HAP-1 (cell line): ENCODE measurements around the gene MICU2.

ENCODE experiments used
- DNase-seq, 2 experiments: peaks; one replicate each; pipeline ENCODE4 v3.0.0-alpha.2; 2016 to 2020; ENCODE audit warnings: low spot score in 2 of 2
- H3K27me3 ChIP-seq: fragments of 250-450 bp; sonication (Bioruptor Pico); 2 replicates; pipeline ENCODE4 v1.5.1; 2020; ENCODE audit warnings: low read depth, mild to moderate bottlenecking, moderate library complexity
- H3K36me3 ChIP-seq: fragments of 250-450 bp; sonication (Bioruptor Pico); replicated peaks from 2 replicates; pipeline ENCODE4 v1.5.1; 2020; ENCODE audit warnings: mild to moderate bottlenecking
- H3K4me1 ChIP-seq: fragments of 250-450 bp; sonication (Bioruptor Pico); 2 replicates; pipeline ENCODE4 v1.5.1; 2020; ENCODE audit warnings: mild to moderate bottlenecking
- H3K4me3 ChIP-seq: fragments of 250-450 bp; sonication (Bioruptor Pico); 2 replicates; pipeline ENCODE4 v1.5.1; 2020; ENCODE audit warnings: mild to moderate bottlenecking, moderate library complexity
- H3K9me3 ChIP-seq: fragments of 250-450 bp; sonication (Bioruptor Pico); 2 replicates; pipeline ENCODE4 v1.5.1; 2020; ENCODE audit warnings: mild to moderate bottlenecking, moderate library complexity
- in situ Hi-C: fragments of 300-500 bp; cut with MboI; formaldehyde crosslinking; loops from 3 replicates; pipeline ENCODE4 v1.14.3; 2020; ENCODE audit warnings: low sequenced_read_pairs, inconsistent platforms, mixed read lengths

The MICU2 gene

DNA sequence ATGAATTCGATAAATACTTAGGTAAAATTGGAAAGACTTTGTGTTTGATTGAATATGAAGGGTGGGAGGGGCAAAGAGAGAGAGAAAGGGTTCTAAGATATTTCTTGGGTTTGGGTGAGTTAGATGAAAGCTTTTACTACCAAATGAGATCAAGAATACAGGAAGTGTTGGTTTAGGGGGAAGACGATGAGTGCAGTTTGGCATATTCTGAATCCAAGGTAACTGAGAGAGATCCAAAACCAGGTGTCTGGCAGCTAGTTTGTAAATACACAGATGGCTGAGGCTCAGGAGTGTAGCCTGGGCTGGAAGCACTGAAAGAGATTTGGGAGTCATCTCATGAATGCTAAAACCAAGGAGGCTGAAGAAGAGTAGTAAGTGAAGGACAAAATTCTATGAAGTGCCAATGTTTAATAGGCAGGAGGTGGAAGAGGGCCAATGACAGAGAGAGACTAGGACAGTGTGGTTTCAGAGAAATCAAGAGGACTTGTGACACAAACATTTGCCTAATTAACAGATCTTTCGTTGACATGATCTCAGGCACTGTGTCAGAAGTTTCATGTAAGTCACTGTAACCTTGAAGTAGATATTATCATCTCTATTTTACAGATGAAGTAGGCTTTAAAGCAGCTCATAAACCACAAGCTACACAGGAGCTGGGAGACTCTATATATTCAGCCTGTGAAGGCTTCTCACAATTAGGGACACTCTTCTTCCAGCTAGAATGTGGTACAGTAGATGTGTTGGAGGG, 74.7 kb downstream of the MICU2 start:
- Histone ChIP-seq H3K36me3 (no peaks in the 10 kb centered on the region), H3K4me3 (no peak overlapping the region), H3K9me3 (no peaks in the 10 kb centered on the region), H3K4me1 (no peaks in the 10 kb centered on the region), H3K27me3 (no peaks in the 10 kb centered on the region)
- DNase-seq: no peak
- in situ Hi-C loops: no loop called here

DNA sequence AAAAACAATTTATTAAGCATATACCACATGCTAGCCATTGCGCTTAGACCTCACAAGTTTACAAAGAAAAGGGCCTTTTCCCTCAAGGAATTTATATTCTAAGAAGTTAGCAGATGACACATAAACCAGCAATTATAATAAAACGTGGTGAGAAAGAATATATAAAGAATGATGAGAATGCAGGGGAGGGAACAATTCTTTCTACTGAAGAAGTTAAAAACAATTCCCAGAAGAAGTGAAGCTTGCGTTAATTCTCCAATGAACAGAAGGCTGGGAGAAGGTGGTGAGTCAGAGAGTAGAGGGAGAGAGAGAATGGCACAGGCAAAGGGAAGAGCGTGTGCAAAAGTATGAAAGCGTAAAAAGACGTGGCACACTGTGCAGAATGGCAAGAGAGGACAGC, 75.4 kb downstream of the MICU2 start:
- no peaks in the 10 kb centered on the region for H3K9me3 ChIP-seq
- in situ Hi-C loops: no loop called here
- DNase-seq: no peak
- no peaks in the 10 kb centered on the region for H3K36me3 ChIP-seq
- no peak overlapping the region for H3K4me3 ChIP-seq
- no peaks in the 10 kb centered on the region for H3K27me3 ChIP-seq
- H3K4me1 ChIP-seq: no peaks in the 10 kb centered on the region

- in situ Hi-C loops: no loop called here
- no peaks in the 10 kb centered on the region for H3K36me3 ChIP-seq
These were observed 77.0 kb downstream of the MICU2 start for GRCh38 chr13:21526707-21527540.

GRCh38 chr13:21522847-21523246, 81.1 kb downstream of the MICU2 start:
- in situ Hi-C loops: no loop called here
- H3K9me3 ChIP-seq: no peaks in the 10 kb centered on the region
- no peaks in the 10 kb centered on the region for H3K27me3 ChIP-seq
- no peak overlapping the region for H3K4me3 ChIP-seq
- no peaks in the 10 kb centered on the region for H3K4me1 ChIP-seq
- no peak for DNase-seq
- H3K36me3 ChIP-seq: no peaks in the 10 kb centered on the region

More at GRCh38 chr13:21526707-21527540, 77.0 kb downstream of the MICU2 start:
- Histone ChIP-seq H3K4me1 (no peaks in the 10 kb centered on the region), H3K27me3 (no peaks in the 10 kb centered on the region), H3K4me3 (no peak overlapping the region), H3K9me3 (no peaks in the 10 kb centered on the region)
- no peak for DNase-seq

DNA sequence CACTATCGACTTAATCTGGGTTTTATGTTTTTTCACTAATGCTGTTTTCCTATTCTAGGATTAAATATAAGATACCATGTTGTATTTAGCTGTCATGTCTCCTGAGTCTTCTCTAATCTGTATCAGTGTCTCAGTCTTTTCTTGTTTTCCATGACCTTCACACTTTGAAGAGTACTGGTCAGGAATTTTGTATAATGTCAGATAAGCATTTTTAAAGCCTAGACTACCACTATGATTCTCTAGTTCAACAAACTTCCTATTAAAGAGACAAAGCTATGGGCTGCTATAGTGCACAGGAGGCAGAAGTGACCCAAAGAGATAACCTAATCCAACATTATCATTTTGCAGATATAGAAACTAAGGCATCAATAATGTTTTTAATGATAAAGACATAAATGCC, 81.8 kb downstream of the MICU2 start:
- in situ Hi-C loops: no loop called here
- Histone ChIP-seq H3K9me3 (no peaks in the 10 kb centered on the region), H3K4me3 (no peak overlapping the region), H3K4me1 (no peaks in the 10 kb centered on the region), H3K27me3 (no peaks in the 10 kb centered on the region), H3K36me3 (no peaks in the 10 kb centered on the region)
- no peak for DNase-seq

DNA sequence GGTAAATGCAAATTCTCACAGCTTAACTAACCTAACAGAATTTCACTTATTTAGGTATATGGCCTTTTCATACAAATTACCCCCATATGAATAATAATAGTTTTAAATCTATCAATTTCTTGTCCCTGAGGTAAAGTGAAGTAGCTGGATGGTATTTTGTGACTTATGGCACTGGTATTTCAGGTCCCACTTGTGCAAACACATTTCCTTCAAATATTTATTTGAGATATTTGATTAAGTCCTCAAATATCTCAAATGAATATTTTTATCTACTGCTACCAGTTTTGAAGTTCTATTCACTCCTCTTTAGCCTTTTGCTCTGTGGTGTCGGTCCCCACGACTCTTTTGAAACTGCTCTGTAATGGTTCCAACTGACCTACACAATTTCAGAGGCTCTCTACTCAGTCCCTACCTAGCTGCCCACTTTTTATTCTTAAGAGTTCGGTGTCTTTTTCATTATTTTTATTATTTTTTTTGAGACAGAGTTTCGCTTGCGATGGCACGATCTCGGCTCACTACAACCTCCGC, 85.3 kb downstream of the MICU2 start:
- Histone ChIP-seq H3K4me1 (no peaks in the 10 kb centered on the region), H3K4me3 (no peak overlapping the region), H3K9me3 (no peaks in the 10 kb centered on the region), H3K36me3 (no peaks in the 10 kb centered on the region), H3K27me3 (no peaks in the 10 kb centered on the region)
- DNase-seq: no peak
- in situ Hi-C loops: no loop called here

DNA sequence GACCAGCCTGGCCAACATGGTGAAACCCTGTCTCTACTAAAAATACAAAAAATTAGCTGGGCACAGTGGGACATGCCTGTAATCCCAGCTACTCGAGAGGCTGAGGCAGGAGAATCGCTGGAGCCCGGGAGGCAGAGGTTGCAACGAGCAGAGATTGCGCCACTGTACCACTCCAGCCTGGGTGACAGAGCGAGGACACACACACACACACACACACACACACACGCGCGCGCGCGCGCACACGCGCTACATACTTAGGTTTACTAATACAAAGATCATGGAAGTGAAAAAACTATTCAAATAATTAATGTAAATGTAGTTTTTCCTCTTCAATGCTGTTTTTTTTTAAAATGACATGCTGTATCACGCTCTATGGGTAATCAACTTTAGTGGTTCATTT, 86.4 kb downstream of the MICU2 start:
- H3K4me3 ChIP-seq: no peak overlapping the region
- no peaks in the 10 kb centered on the region for H3K27me3 ChIP-seq
- H3K4me1 ChIP-seq: no peaks in the 10 kb centered on the region
- no peak for DNase-seq
- in situ Hi-C loops: no loop called here
- H3K36me3 ChIP-seq: no peaks in the 10 kb centered on the region
- H3K9me3 ChIP-seq: no peaks in the 10 kb centered on the region

DNA sequence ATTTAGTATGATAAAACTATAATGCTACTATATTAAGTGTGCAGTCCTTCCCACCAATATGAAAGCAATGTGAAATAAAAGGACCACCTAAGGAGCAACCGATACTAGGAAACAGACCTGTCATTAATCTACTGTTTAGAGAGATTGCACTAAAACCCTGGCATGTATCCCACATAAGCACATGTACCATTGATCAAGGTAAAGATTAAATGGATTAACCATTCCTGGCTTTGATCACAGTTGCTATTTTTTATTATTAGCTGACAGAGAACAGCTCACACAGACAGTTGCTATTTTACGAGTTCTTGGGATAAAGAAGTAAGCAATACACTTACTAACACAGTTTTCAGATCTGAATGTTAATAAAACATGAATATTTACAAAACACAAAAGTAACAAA, 87.2 kb downstream of the MICU2 start:
- H3K4me1 ChIP-seq: no peaks in the 10 kb centered on the region
- H3K9me3 ChIP-seq: no peaks in the 10 kb centered on the region
- H3K27me3 ChIP-seq: no peaks in the 10 kb centered on the region
- H3K36me3 ChIP-seq: no peaks in the 10 kb centered on the region
- in situ Hi-C loops: no loop called here
- DNase-seq: no peak
- H3K4me3 ChIP-seq: no peak overlapping the region

DNA sequence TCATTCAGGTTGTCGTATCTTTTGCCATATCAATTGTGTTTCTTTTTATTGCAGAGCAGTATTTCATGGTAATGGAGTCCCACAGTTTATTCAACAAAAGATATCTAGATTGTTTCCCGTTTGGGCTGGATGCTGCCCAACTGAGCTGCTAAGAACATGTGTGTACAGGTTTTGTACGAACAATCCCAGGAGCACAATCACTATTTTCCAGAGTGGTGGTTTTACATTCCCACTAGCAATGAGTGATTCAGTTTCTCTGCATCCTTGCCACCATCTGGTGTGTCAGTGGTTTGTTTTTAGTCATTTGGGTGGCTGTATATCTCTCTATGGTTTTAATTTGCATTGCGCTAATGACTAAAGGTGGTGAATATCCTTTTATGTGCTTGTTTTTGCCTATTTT, 92.1 kb downstream of the MICU2 start:
- H3K4me3 ChIP-seq: no peak overlapping the region
- no peaks in the 10 kb centered on the region for H3K4me1 ChIP-seq
- no peaks in the 10 kb centered on the region for H3K27me3 ChIP-seq
- 0 out of 2 replicates have a peak, but pooled peaks cover 3% of the 10 kb centered on the region for H3K36me3 ChIP-seq
- no peaks in the 10 kb centered on the region for H3K9me3 ChIP-seq
- in situ Hi-C loops: no loop called here
- no peak for DNase-seq

- DNase-seq: no peak
- Histone ChIP-seq H3K4me3 (no peak overlapping the region), H3K27me3 (no peaks in the 10 kb centered on the region), H3K36me3 (0 out of 2 replicates have a peak, but pooled peaks cover under 1% of the 10 kb centered on the region), H3K4me1 (no peaks in the 10 kb centered on the region), H3K9me3 (no peaks in the 10 kb centered on the region)
- in situ Hi-C loops: no loop called here
These were observed 99.6 kb downstream of the MICU2 start for GRCh38 chr13:21504379-21504778.

DNA sequence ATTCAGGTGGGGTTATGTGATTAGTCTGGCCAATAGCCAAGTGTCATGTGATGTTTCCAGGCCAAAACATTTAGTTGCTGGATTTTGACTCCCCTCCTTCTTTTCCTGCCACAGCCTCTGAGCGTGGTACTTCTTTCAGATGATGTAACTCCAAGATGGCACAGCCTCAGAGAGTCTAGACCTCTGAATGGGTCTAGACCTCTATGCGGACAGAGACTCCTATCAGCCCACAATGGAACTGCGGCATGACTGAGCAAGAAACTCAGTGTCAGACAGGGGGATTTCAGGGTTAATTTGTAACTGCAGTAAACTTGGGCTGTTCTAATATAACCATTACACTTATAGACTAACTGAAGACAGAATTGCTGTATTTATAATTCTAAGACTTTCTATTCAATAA, 102.3 kb downstream of the MICU2 start:
- Histone ChIP-seq H3K4me3 (no peak overlapping the region), H3K9me3 (no peaks in the 10 kb centered on the region), H3K27me3 (no peaks in the 10 kb centered on the region), H3K36me3 (no peaks in the 10 kb centered on the region), H3K4me1 (no peaks in the 10 kb centered on the region)
- in situ Hi-C loops: no loop called here
- no peak for DNase-seq

DNA sequence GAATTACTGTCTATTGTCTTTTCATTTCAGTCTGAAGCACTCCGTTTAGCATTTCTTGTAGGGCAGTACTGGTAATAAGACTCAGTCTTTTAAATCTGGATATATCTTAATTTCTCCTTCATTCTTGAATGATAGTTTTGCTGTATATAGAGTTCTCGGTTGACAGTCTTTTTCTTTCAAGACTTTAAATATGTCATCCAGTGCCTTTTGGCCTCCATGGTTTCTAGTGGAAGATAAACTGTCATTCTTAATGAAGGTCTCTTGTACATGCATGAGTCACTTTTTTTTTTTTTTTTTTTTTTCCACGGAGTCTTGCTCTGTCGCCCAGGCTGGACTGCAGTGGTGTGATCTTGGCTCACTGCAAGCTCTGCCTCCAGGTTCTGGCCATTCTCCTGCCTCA, 117.6 kb downstream of the MICU2 start:
- in situ Hi-C loops: loop anchor here (25.0 kb wide), 1 partner anchor 374 kb away; no protein-coding TSS in a partner anchor
- DNase-seq: no peak
- Histone ChIP-seq H3K36me3 (no peaks in the 10 kb centered on the region), H3K4me3 (no peak overlapping the region), H3K27me3 (no peaks in the 10 kb centered on the region), H3K9me3 (peaks cover 5% of the 10 kb centered on the region; the same call in 1 of the 2 replicates), H3K4me1 (no peaks in the 10 kb centered on the region)

GRCh38 chr13:21483748-21484147, 120.2 kb downstream of the MICU2 start:
- no peaks in the 10 kb centered on the region for H3K4me1 ChIP-seq
- DNase-seq: no peak
- peaks cover 5% of the 10 kb centered on the region; the same call in 1 of the 2 replicates for H3K9me3 ChIP-seq
- H3K36me3 ChIP-seq: no peaks in the 10 kb centered on the region
- in situ Hi-C loops: loop anchor here (5.0 to 25.0 kb wide), 2 partner anchors 371 to 541 kb away; no protein-coding TSS in a partner anchor
- no peak overlapping the region for H3K4me3 ChIP-seq
- no peaks in the 10 kb centered on the region for H3K27me3 ChIP-seq

DNA sequence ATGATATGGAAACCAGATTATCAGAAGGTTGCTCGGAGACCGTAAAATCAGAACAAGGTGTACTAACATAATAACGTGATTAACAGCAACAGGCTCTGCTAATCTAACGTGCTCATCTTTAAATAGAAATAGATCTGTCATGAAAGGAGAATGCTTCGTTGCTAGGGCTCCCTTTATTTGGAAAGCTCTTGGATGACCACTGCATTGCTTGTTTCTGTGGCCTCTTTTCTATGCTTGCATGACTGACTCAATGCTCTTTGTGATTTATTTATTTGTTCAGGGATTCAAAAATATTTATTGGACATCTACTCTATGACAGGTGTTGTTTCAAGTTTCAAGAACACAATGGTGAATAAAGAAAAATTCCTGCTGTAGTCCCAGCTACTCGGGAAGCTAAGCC, 122.6 kb downstream of the MICU2 start:
- Histone ChIP-seq H3K27me3 (no peaks in the 10 kb centered on the region), H3K4me3 (no peak overlapping the region), H3K9me3 (no peaks in the 10 kb centered on the region), H3K4me1 (peaks cover 3% of the 10 kb centered on the region), H3K36me3 (no peaks in the 10 kb centered on the region)
- DNase-seq: no peak
- in situ Hi-C loops: loop anchor here (5.0 to 25.0 kb wide), 2 partner anchors 369 to 539 kb away; no protein-coding TSS in a partner anchor
